NCI-H1694 treated with DMSO at 0.1 percent for 48 hours (cell line): ENCODE data around the gene BIRC5.
"Not testable (repeated sequence)": the region's sequence is repeated elsewhere in the genome, so short reads cannot be mapped to it uniquely, and the experiment has no call there.

Experiments
- DNase-seq: peaks from one replicate; lab custom pipeline; 2025; lab: John Stamatoyannopoulos, UW

BIRC5 gene

GRCh38 chr17:78225088-78225865 lies 11.2 kb downstream of the BIRC5 start:
- no peak for DNase-seq

GRCh38 chr17:78226055-78226758 lies 12.2 kb downstream of the BIRC5 start:
- no peak for DNase-seq

GRCh38 chr17:78226759-78227454 lies 12.9 kb downstream of the BIRC5 start:
- DNase-seq: no peak

- DNase-seq: peak; percentile 96
Observed at GRCh38 chr17:78227455-78227916, 13.4 kb downstream of the BIRC5 start.

- no peak for DNase-seq
Observed at GRCh38 chr17:78228176-78228575, 14.1 kb downstream of the BIRC5 start.

- no peak for DNase-seq
Observed at GRCh38 chr17:78230252-78230962, 16.4 kb downstream of the BIRC5 start.

GRCh38 chr17:78230996-78231935 lies 17.2 kb downstream of the BIRC5 start, which contains the start of gene TMEM235:
TMEM235 (plus strand) TSS chr17:78231631; CDS start chr17:78232024, 393 bp downstream.
- no peak for DNase-seq

- DNase-seq: no peak
Observed at GRCh38 chr17:78231991-78232858, 18.2 kb downstream of the BIRC5 start.

- DNase-seq: no peak
Observed at GRCh38 chr17:78232859-78233173, 18.8 kb downstream of the BIRC5 start.

- DNase-seq: no peak
Observed at GRCh38 chr17:78233678-78234077, 19.6 kb downstream of the BIRC5 start.

- DNase-seq: no peak
Observed at GRCh38 chr17:78234261-78234865, 20.3 kb downstream of the BIRC5 start.

- DNase-seq: not testable (repeated sequence)
Observed at GRCh38 chr17:78235022-78235421, 21.0 kb downstream of the BIRC5 start.

GRCh38 chr17:78235885-78236284 lies 21.8 kb downstream of the BIRC5 start:
- no peak for DNase-seq

GRCh38 chr17:78236362-78237127 lies 22.5 kb downstream of the BIRC5 start:
- DNase-seq: no peak

GRCh38 chr17:78237401-78238012 lies 23.5 kb downstream of the BIRC5 start:
- peak; percentile 72 for DNase-seq

GRCh38 chr17:78238823-78239488 lies 24.9 kb downstream of the BIRC5 start:
- DNase-seq: no peak

GRCh38 chr17:78239489-78239931 lies 25.5 kb downstream of the BIRC5 start:
- DNase-seq: no peak
